SK-N-SH treated with all-trans-retinoic acid at 6 μM for 48 hours (cell line): Measurements from ENCODE around the gene HNF1A.

Experiments
- ATAC-seq: fragments of 200-7000 bp; cut with Tn5 transposase; 3 replicates; pipeline ENCODE4 v1.9.1; 2020; ENCODE audit warnings: mild to moderate bottlenecking, moderate library complexity
- ARNTL ChIP-seq: fragments of 450-650 bp; formaldehyde crosslinking; IDR thresholded peaks from 2 replicates; pipeline ENCODE4 v1.5.0; 2020; ENCODE audit warnings: low read depth, mild to moderate bottlenecking, moderate library complexity, borderline replicate concordance
- BACH2 ChIP-seq: fragments of 250-450 bp; sonication (Bioruptor Pico); IDR thresholded peaks from 2 replicates; pipeline ENCODE4 v1.9.0; 2021; ENCODE audit warnings: mild to moderate bottlenecking, borderline replicate concordance
- CSDC2 ChIP-seq: fragments of 250-450 bp; sonication (Bioruptor Pico); IDR thresholded peaks from 2 replicates; pipeline ENCODE4 v1.5.0; 2020; ENCODE audit warnings: mild to moderate bottlenecking, moderate library complexity
- ESRRG ChIP-seq: fragments of 250-450 bp; sonication (Bioruptor Pico); IDR thresholded peaks from 2 replicates; pipeline ENCODE4 v1.6.1; 2021; ENCODE audit warnings: mild to moderate bottlenecking
- GLIS3 ChIP-seq: fragments of 250-450 bp; sonication (Bioruptor Pico); IDR thresholded peaks from 2 replicates; pipeline ENCODE4 v1.5.0; 2020; ENCODE audit warnings: mild to moderate bottlenecking, moderate library complexity
- ISL1 ChIP-seq: fragments of 250-450 bp; sonication (Bioruptor Pico); IDR thresholded peaks from 2 replicates; pipeline ENCODE4 v2.1.2; 2022; ENCODE audit warnings: mild to moderate bottlenecking, moderate library complexity
- OSR1 ChIP-seq: fragments of 250-450 bp; sonication (Bioruptor Pico); IDR thresholded peaks from 2 replicates; pipeline ENCODE4 v1.8.0; 2022; ENCODE audit warnings: moderate library complexity, mild to moderate bottlenecking, inconsistent platforms
- PPARA ChIP-seq: fragments of 250-450 bp; sonication (Bioruptor Pico); IDR thresholded peaks from 2 replicates; pipeline ENCODE4 v1.5.0; 2020; ENCODE audit warnings: mild to moderate bottlenecking, borderline replicate concordance
- RARB ChIP-seq: fragments of 250-450 bp; sonication (Bioruptor Pico); IDR thresholded peaks from 2 replicates; pipeline ENCODE4 v1.8.0; 2021; ENCODE audit warnings: mild to moderate bottlenecking, moderate library complexity
- TCF4 ChIP-seq: fragments of 250-450 bp; sonication (Bioruptor Pico); IDR thresholded peaks from 2 replicates; pipeline ENCODE4 v1.8.0; 2021; ENCODE audit warnings: mild to moderate bottlenecking, moderate library complexity, borderline replicate concordance
- ZC3H10 ChIP-seq: fragments of 250-450 bp; sonication (Bioruptor Pico); IDR thresholded peaks from 2 replicates; pipeline ENCODE4 v1.5.1; 2021; ENCODE audit warnings: mild to moderate bottlenecking, moderate library complexity
- ZFP3 ChIP-seq: fragments of 250-450 bp; sonication (Bioruptor Pico); IDR thresholded peaks from 2 replicates; pipeline ENCODE4 v1.5.0; 2020; ENCODE audit warnings: mild to moderate bottlenecking, moderate library complexity
- ZFP30 ChIP-seq: fragments of 450-650 bp; formaldehyde crosslinking; IDR thresholded peaks from 2 replicates; pipeline ENCODE4 v1.5.0; 2022; ENCODE audit warnings: mild to moderate bottlenecking, moderate library complexity
- ZNF70 ChIP-seq: fragments of 450-650 bp; formaldehyde crosslinking; IDR thresholded peaks from 2 replicates; pipeline ENCODE4 v1.5.0; 2020; ENCODE audit warnings: mild to moderate bottlenecking, moderate library complexity
- ZNF8 ChIP-seq: fragments of 450-650 bp; formaldehyde crosslinking; IDR thresholded peaks from 2 replicates; pipeline ENCODE4 v1.5.0; 2020; ENCODE audit warnings: mild to moderate bottlenecking, moderate library complexity
- TF ChIP-seq, protein P1 (sequence below): fragments of 250-450 bp; sonication (Bioruptor Pico); IDR thresholded peaks from 2 replicates; pipeline ENCODE4 v1.8.0; 2021; ENCODE audit warnings: low read depth, mild to moderate bottlenecking, moderate library complexity, borderline replicate concordance
- TF ChIP-seq, protein P2 (sequence below): fragments of 250-450 bp; sonication (Bioruptor Pico); IDR thresholded peaks from 2 replicates; pipeline ENCODE4 v1.5.1; 2021; ENCODE audit warnings: mild to moderate bottlenecking, moderate library complexity
- TF ChIP-seq, protein P3 (sequence below): fragments of 250-450 bp; sonication (Bioruptor Pico); IDR thresholded peaks from 2 replicates; pipeline ENCODE4 v1.5.0; 2020; ENCODE audit warnings: mild to moderate bottlenecking, moderate library complexity

HNF1A gene

DNA sequence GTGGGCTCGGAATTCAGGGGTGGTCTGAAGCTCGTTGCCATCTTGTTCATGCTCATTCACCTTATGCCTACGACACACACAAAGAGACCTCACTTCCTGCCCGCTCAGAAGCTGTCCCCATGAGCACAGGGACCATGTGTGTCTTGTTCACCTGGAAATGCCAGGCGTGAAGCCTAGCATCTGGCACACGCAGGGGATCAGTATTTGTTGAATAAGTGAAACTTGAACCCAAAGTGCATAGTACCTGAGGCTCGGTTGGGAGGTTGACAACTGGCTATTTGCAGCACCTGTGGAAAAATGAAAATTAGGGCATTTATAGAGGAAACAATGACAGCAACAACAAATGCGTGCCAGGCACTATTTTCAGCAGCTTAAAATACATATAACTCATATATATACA is 32.5 kb downstream of the HNF1A start:
- TF ChIP-seq OSR1 (CRISPR knock-in tag) (no peak), RARB (no peak), ESRRG (CRISPR knock-in tag) (no peak), ZC3H10 (CRISPR knock-in tag) (no peak)
- ATAC-seq = no peak

DNA sequence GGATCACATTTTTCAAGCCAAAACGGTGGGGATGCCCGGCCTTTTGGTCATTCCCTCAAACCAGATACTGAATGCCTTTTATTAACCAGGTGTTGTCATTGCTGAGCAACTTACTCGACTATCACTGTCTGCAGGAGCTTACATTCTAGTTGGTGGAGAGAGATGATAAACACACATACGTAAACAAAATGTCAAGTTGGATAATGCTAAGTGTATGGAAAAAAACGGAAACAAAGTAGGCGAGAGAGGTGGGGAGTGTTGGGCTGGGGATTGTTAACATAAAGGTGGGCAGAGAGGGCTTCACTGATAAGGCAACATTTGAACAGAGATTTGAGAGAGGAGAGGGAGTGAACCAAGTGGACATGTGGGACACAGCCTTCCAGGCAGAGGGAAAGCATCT is 33.5 kb downstream of the HNF1A start:
- no peak for ATAC-seq
- TF ChIP-seq CSDC2 (CRISPR knock-in tag) (no peak), ZNF70 (CRISPR knock-in tag) (no peak), ZC3H10 (CRISPR knock-in tag) (no peak)
- TF ChIP-seq, protein P1, sequence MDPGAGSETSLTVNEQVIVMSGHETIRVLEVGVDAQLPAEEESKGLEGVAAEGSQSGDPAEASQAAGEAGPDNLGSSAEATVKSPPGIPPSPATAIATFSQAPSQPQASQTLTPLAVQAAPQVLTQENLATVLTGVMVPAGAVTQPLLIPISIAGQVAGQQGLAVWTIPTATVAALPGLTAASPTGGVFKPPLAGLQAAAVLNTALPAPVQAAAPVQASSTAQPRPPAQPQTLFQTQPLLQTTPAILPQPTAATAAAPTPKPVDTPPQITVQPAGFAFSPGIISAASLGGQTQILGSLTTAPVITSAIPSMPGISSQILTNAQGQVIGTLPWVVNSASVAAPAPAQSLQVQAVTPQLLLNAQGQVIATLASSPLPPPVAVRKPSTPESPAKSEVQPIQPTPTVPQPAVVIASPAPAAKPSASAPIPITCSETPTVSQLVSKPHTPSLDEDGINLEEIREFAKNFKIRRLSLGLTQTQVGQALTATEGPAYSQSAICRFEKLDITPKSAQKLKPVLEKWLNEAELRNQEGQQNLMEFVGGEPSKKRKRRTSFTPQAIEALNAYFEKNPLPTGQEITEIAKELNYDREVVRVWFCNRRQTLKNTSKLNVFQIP (CRISPR knock-in tag) = no peak
- TF ChIP-seq, protein P2, sequence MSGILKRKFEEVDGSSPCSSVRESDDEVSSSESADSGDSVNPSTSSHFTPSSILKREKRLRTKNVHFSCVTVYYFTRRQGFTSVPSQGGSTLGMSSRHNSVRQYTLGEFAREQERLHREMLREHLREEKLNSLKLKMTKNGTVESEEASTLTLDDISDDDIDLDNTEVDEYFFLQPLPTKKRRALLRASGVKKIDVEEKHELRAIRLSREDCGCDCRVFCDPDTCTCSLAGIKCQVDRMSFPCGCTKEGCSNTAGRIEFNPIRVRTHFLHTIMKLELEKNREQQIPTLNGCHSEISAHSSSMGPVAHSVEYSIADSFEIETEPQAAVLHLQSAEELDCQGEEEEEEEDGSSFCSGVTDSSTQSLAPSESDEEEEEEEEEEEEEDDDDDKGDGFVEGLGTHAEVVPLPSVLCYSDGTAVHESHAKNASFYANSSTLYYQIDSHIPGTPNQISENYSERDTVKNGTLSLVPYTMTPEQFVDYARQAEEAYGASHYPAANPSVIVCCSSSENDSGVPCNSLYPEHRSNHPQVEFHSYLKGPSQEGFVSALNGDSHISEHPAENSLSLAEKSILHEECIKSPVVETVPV (CRISPR knock-in tag) = no peak

DNA sequence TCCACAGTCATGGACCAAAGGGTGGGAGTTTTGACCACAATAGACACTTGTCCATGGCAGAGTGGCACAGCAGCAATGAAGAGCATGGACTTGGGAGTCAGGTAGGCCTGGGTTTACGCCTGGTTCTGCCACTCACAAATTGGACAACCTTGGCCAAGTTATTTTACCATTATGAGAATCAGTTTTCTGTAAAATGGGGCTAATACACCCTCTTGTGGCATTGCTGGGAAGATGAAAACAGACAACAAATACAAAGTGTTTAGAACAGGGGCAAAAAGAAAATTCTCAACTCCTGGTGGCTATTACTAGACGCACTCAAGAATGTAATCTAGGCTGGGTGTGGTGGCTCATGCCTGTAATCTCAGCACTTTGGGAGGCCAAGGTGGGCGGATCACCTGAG is 35.4 kb downstream of the HNF1A start:
- ATAC-seq = no peak

DNA sequence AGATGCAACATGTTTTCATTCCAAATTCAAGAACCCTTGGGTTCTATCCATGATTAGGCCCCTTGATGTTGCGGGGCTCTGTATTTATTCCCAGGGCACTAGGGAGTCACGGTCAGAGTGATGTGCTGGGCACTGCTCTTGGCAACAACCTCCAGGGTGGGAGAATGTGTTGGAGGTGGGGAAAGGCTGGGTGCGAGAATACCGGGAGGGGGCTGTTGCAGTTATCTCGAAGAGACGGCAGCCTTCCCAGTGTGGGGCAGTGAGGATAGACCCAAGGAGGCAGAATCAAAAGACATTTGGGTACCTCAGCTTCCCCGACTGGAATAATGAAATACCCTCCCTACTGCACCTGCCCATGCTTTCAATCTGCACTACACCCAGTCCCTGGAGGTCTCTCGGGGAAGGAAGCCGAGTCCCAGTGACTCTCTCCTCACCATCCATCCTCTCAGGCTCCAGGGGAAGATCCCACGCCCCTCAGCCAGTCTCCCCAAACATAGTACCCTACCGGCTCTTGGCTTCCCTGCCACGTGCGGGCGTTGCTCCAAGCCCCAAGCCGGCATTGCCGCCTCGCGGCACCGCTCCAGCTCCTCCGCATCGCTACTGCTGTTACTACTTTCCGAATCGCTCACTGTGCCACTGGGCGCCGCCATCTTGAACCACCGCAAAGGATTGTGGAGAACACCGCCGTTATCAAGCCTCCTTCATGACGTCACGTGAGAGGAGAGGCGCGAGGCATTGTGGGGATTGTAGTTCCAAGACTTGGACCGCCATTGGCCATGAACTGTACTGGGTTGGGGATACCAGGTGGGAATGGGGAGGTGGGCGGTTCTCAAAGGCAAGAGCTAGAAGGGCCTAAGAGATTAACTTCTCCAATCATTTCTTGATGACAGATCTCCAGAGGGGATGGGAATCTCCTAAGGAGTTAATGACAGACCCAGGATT is 37.8 kb downstream of the HNF1A start, which contains the start of gene C12orf43:
C12orf43 (minus strand) TSS at position 663 of the 942 bp plus-strand sequence; CDS start at position 650, 13 bp downstream.
- no peak for TF ChIP-seq OSR1 (CRISPR knock-in tag)
- ATAC-seq = peak; percentile 99

More for the DNA sequence above, 35.4 kb downstream of the HNF1A start:
- TF ChIP-seq ZFP30 (CRISPR knock-in tag) = no peak
- no peak for TF ChIP-seq OSR1 (CRISPR knock-in tag)
- TF ChIP-seq ZC3H10 (CRISPR knock-in tag) = no peak
- TF ChIP-seq, protein P3, sequence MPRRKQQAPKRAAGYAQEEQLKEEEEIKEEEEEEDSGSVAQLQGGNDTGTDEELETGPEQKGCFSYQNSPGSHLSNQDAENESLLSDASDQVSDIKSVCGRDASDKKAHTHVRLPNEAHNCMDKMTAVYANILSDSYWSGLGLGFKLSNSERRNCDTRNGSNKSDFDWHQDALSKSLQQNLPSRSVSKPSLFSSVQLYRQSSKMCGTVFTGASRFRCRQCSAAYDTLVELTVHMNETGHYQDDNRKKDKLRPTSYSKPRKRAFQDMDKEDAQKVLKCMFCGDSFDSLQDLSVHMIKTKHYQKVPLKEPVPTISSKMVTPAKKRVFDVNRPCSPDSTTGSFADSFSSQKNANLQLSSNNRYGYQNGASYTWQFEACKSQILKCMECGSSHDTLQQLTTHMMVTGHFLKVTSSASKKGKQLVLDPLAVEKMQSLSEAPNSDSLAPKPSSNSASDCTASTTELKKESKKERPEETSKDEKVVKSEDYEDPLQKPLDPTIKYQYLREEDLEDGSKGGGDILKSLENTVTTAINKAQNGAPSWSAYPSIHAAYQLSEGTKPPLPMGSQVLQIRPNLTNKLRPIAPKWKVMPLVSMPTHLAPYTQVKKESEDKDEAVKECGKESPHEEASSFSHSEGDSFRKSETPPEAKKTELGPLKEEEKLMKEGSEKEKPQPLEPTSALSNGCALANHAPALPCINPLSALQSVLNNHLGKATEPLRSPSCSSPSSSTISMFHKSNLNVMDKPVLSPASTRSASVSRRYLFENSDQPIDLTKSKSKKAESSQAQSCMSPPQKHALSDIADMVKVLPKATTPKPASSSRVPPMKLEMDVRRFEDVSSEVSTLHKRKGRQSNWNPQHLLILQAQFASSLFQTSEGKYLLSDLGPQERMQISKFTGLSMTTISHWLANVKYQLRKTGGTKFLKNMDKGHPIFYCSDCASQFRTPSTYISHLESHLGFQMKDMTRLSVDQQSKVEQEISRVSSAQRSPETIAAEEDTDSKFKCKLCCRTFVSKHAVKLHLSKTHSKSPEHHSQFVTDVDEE (CRISPR knock-in tag) = no peak

DNA sequence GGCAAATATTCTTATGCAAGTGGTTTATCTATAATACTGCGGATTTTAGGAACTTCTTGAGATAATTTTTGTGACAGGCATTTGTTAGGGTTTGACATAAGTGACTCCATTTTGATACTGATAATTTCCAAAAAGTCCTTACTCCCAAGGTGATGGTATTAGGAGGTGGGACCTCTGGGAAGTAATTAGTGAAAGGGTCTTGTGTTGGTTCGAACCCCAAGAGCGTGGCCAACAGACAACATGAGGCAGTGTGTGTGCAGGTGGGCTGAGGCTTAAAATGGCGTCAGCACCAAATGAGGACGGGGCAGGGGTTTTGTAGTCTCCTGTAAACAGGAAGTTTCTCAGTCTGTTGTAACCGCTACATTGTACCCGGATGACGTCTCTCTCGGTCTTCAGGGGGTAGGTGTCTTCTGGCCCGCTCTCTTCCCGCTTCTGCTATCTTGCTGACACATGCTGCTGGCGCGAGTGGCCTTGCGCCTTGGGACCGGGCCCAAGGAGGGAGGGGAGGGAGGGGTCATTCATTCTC is 39.7 kb downstream of the HNF1A start:
- no peak for ATAC-seq
- TF ChIP-seq PPARA = no peak
- TF ChIP-seq RARB = no peak
- TF ChIP-seq ZNF8 (CRISPR knock-in tag) = no peak
- no peak for TF ChIP-seq BACH2 (CRISPR knock-in tag)
- TF ChIP-seq TCF4 (CRISPR knock-in tag) = no peak
- TF ChIP-seq ARNTL (CRISPR knock-in tag) = no peak
- no peak for TF ChIP-seq GLIS3
- no peak for TF ChIP-seq ISL1
- no peak for TF ChIP-seq ZFP3 (CRISPR knock-in tag)
